Measurements from ENCODE around the gene FUT3.

FUT3 gene

GRCh38 chr19:5882421-5882968, 31.2 kb upstream of the FUT3 start:
- no peaks in the 10 kb centered on the region for H3K27me3 ChIP-seq (ENCODE audit: insufficient read depth, low read length, poor library complexity, severe bottlenecking)
- H3K9me2 ChIP-seq (replicated peaks; ENCODE audit: low read depth, low read length), result no peaks in the 10 kb centered on the region
- no peak overlapping the region for H3K9ac ChIP-seq (ENCODE audit: low read depth, low read length, poor library complexity, severe bottlenecking)
- no peak overlapping the region for H3K4me3 ChIP-seq (ENCODE audit: low read length, poor library complexity, severe bottlenecking)
- no peak for TF ChIP-seq EZH2phosphoT487 (IDR thresholded peaks at IDR 0.05; ENCODE audit: borderline replicate concordance)
- TF ChIP-seq CTCF (conservative IDR thresholded peaks at IDR 0.05; ENCODE audit: low read length), result no peak
- no peak overlapping the region for H2AFZ ChIP-seq (ENCODE audit: low read length)
- no peaks in the 10 kb centered on the region for H3F3A ChIP-seq (ENCODE audit: low read depth)
- no peak overlapping the region for H3K4me2 ChIP-seq (ENCODE audit: low read depth, low read length, poor library complexity, severe bottlenecking)
- no peaks in the 10 kb centered on the region for H4K20me1 ChIP-seq (ENCODE audit: insufficient read depth, low read length, poor library complexity, severe bottlenecking)
- H3K36me3 ChIP-seq (ENCODE audit: insufficient read depth, low read length), result no peaks in the 10 kb centered on the region
- H3K9me3 ChIP-seq (ENCODE audit: insufficient read depth, low read depth, low read length), result no peaks in the 10 kb centered on the region
- no peaks in the 10 kb centered on the region for H3K4me1 ChIP-seq (ENCODE audit: insufficient read depth, low read length, poor library complexity, severe bottlenecking)
- no peaks in the 10 kb centered on the region for H3K79me2 ChIP-seq (ENCODE audit: insufficient read depth, low read length)

GRCh38 chr19:5881543-5882299, 30.5 kb upstream of the FUT3 start:
- Histone ChIP-seq H3K4me2 (ENCODE audit: low read depth, low read length, poor library complexity, severe bottlenecking) (no peak overlapping the region), H4K20me1 (ENCODE audit: insufficient read depth, low read length, poor library complexity, severe bottlenecking) (no peaks in the 10 kb centered on the region), H3K36me3 (ENCODE audit: insufficient read depth, low read length) (no peaks in the 10 kb centered on the region), H3K9ac (ENCODE audit: low read depth, low read length, poor library complexity, severe bottlenecking) (no peak overlapping the region), H3K79me2 (ENCODE audit: insufficient read depth, low read length) (no peaks in the 10 kb centered on the region), H3K9me2 (replicated peaks; ENCODE audit: low read depth, low read length) (no peaks in the 10 kb centered on the region), H2AFZ (ENCODE audit: low read length) (no peak overlapping the region), H3K4me1 (ENCODE audit: insufficient read depth, low read length, poor library complexity, severe bottlenecking) (no peaks in the 10 kb centered on the region), H3F3A (ENCODE audit: low read depth) (no peaks in the 10 kb centered on the region), H3K4me3 (ENCODE audit: low read length, poor library complexity, severe bottlenecking) (no peak overlapping the region), H3K9me3 (ENCODE audit: insufficient read depth, low read depth, low read length) (no peaks in the 10 kb centered on the region), H3K27me3 (ENCODE audit: insufficient read depth, low read length, poor library complexity, severe bottlenecking) (no peaks in the 10 kb centered on the region)
- TF ChIP-seq EZH2phosphoT487 (IDR thresholded peaks at IDR 0.05; ENCODE audit: borderline replicate concordance), result no peak
- no peak for TF ChIP-seq CTCF (conservative IDR thresholded peaks at IDR 0.05; ENCODE audit: low read length)

DNA sequence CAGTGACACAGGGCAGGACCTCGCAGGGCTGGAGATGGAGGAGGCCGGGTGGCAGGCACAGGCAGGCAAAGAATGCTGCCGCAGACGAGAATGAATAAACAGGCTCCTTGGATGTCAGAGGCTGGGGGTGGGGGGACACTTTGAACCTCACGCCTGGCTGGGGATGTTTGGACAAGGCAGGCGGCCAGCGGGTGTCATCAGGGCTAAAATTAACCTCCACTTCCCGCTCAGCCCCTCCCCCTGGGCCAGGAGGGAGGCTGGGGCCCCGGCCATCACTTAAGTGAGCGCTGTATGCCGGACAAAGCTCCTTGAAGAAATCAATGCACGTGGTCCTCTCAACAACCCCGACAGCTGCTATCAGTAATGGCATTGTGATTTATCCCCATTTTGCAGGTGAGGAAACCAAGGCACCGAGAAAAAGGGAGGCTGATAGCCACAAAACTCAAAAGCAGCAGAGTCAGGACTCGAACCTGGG, 29.4 kb upstream of the FUT3 start:
- Histone ChIP-seq H3K27me3 (ENCODE audit: insufficient read depth, low read length, poor library complexity, severe bottlenecking) (no peaks in the 10 kb centered on the region), H3K79me2 (ENCODE audit: insufficient read depth, low read length) (no peaks in the 10 kb centered on the region), H3K4me1 (ENCODE audit: insufficient read depth, low read length, poor library complexity, severe bottlenecking) (no peaks in the 10 kb centered on the region), H3K4me2 (ENCODE audit: low read depth, low read length, poor library complexity, severe bottlenecking) (no peak overlapping the region), H2AFZ (ENCODE audit: low read length) (no peak overlapping the region), H3K4me3 (ENCODE audit: low read length, poor library complexity, severe bottlenecking) (no peak overlapping the region), H3K36me3 (ENCODE audit: insufficient read depth, low read length) (no peaks in the 10 kb centered on the region), H3F3A (ENCODE audit: low read depth) (no peaks in the 10 kb centered on the region), H3K9me2 (replicated peaks; ENCODE audit: low read depth, low read length) (no peaks in the 10 kb centered on the region), H3K9ac (ENCODE audit: low read depth, low read length, poor library complexity, severe bottlenecking) (no peak overlapping the region), H3K9me3 (ENCODE audit: insufficient read depth, low read depth, low read length) (no peaks in the 10 kb centered on the region), H4K20me1 (ENCODE audit: insufficient read depth, low read length, poor library complexity, severe bottlenecking) (no peaks in the 10 kb centered on the region)
- no peak for TF ChIP-seq CTCF (conservative IDR thresholded peaks at IDR 0.05; ENCODE audit: low read length)
- TF ChIP-seq EZH2phosphoT487 (IDR thresholded peaks at IDR 0.05; ENCODE audit: borderline replicate concordance), result no peak
